Fibroblast of lung (primary cell): Measurements from ENCODE around the gene CCNC. TPM values are rescaled to one million over a fixed set of nuclear protein-coding genes. Genes with fewer than 3 reads are reported as not detected.
"Not testable (repeated sequence)": the region's sequence is repeated elsewhere in the genome, so short reads cannot be mapped to it uniquely, and the experiment has no call there.

Source experiments
- DNase-seq, 2 donors: peaks; one replicate each; pipeline versions ENCODE4 v3.0.0 to v3.0.0-alpha.2; 2010; ENCODE audit warnings: low read depth in 2 of 2
- H2AFZ ChIP-seq: 2 replicates; pipeline ENCODE4 v1.5.1; 2012; ENCODE audit warnings: low read length, control low read depth, inconsistent platforms
- H3K27ac ChIP-seq: 2 replicates; pipeline ENCODE4 v1.5.1; 2011; ENCODE audit warnings: low read length, control low read depth; ENCODE audit not compliant: insufficient read depth
- H3K27me3 ChIP-seq: 2 replicates; pipeline ENCODE4 v1.5.1; 2011; ENCODE audit warnings: mild to moderate bottlenecking, low read length; ENCODE audit not compliant: control insufficient read depth, insufficient read depth
- H3K36me3 ChIP-seq: 2 replicates; pipeline ENCODE4 v1.5.1; 2011; ENCODE audit warnings: low read length; ENCODE audit not compliant: control insufficient read depth, insufficient read depth
- H3K4me1 ChIP-seq: 2 replicates; pipeline ENCODE4 v1.5.1; 2011; ENCODE audit warnings: low read length; ENCODE audit not compliant: control insufficient read depth, insufficient read depth; ENCODE audit errors: extremely low read depth
- H3K4me2 ChIP-seq: 2 replicates; pipeline ENCODE4 v1.5.1; 2011; ENCODE audit warnings: low read length, control low read depth; ENCODE audit not compliant: insufficient read depth; ENCODE audit errors: extremely low read depth
- H3K4me3 ChIP-seq, 4 experiments: fragments of 200-600 bp in 1 of 4; sonication (generic) in 1 of 4; replicated peaks in 1 of 4; 2 replicates each; pipeline ENCODE4 v1.5.1; 2011 to 2016; ENCODE audit warnings: low read length in 4 of 4, low read depth in 3 of 4, mild to moderate bottlenecking in 3 of 4, control low read depth in 2 of 4, inconsistent platforms in 1 of 4, mixed read lengths in 1 of 4; ENCODE audit not compliant: insufficient read depth in 1 of 4; ENCODE audit errors: control extremely low read depth in 1 of 4
- H3K79me2 ChIP-seq: 2 replicates; pipeline ENCODE4 v1.5.1; 2012; ENCODE audit warnings: mild to moderate bottlenecking, low read length, inconsistent platforms; ENCODE audit not compliant: control insufficient read depth, insufficient read depth
- H3K9ac ChIP-seq: 2 replicates; pipeline ENCODE4 v1.5.1; 2011; ENCODE audit warnings: mild to moderate bottlenecking, low read length, control low read depth; ENCODE audit not compliant: insufficient read depth
- H3K9me3 ChIP-seq: 2 replicates; pipeline ENCODE4 v1.5.1; 2012; ENCODE audit warnings: low read depth, low read length; ENCODE audit not compliant: control insufficient read depth, insufficient read depth
- H4K20me1 ChIP-seq: 2 replicates; pipeline ENCODE4 v1.5.1; 2011; ENCODE audit warnings: low read length; ENCODE audit not compliant: control insufficient read depth, insufficient read depth; ENCODE audit errors: extremely low read depth
- EZH2 ChIP-seq: IDR thresholded peaks from 2 replicates; pipeline ENCODE4 v1.5.1; 2012; ENCODE audit warnings: low read length, control low read depth, mild to moderate bottlenecking; ENCODE audit errors: missing control alignments
- polyA plus RNA-seq, 2 donors: library from polyadenylated mRNA; depleted of rRNA in 1 of 2; stranded (reverse) in 1 of 2; unstranded in 1 of 2; fragments of >200 nt; gene quantifications; 2 replicates each; pipeline ENCODE4 v1.2.1, GENCODE V29; 2011 to 2012; ENCODE audit warnings: missing spikeins in 1 of 2
- total RNA-seq: library from RNA; depleted of rRNA; stranded (reverse); fragments of >200 nt; gene quantifications from 2 replicates; pipeline ENCODE4 v1.2.1, GENCODE V29; 2014
- TF ChIP-seq, protein P1 (sequence below), 2 donors: IDR thresholded peaks in 1 of 2; conservative IDR thresholded peaks in 1 of 2; 1 replicate in 1 of 2; 2 replicates in 1 of 2; pipeline ENCODE4 v1.5.1; 2011 to 2012; ENCODE audit warnings: low read length in 2 of 2, control low read depth in 1 of 2, inconsistent platforms in 1 of 2, low read depth in 1 of 2, mild to moderate bottlenecking in 1 of 2

The CCNC gene
- total and polyA plus RNA-seq, 2 donors (not counting 1 experiment from before 2014, with no cell fraction given), result 50.0 to 57.2 TPM

DNA sequence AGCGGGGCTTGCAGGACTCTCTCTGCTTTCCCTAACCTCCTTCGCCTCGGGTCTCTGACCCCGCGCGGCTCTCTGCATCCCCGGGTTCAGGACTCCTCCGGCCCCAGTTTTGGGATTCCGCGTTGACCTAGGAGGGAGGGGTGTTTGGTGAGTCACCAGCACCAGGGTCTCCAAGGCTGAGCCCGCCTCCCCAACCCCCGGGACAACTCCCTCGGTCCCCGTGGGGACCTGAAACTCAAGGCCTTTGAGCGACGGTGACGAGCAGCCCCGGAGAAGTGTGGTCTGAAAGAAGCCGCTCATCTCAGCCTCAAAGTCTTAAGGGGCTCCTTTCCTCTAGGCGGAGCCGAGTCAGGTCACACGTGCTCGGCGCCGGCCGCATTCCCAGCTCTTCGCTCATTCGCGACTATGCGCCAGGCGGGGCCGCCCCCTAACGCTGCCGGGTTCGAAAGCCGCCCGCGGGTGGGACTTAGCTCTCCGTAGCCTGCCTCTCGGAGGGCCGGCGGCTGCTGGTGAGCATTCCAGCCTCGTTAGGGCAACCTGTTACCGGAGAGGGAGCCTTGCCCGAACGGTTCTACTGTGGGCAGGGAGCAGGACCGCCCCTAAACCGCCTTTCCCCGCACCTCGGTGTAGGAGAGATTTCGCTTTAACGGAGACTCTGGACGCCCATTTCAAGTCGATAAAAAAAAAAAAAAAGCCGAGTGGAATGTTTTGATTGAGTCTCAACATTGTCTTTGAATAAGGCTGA lies 35.1 kb upstream of the CCNC start:
- TF ChIP-seq EZH2, result peak; percentile 79
- TF ChIP-seq, protein P1, sequence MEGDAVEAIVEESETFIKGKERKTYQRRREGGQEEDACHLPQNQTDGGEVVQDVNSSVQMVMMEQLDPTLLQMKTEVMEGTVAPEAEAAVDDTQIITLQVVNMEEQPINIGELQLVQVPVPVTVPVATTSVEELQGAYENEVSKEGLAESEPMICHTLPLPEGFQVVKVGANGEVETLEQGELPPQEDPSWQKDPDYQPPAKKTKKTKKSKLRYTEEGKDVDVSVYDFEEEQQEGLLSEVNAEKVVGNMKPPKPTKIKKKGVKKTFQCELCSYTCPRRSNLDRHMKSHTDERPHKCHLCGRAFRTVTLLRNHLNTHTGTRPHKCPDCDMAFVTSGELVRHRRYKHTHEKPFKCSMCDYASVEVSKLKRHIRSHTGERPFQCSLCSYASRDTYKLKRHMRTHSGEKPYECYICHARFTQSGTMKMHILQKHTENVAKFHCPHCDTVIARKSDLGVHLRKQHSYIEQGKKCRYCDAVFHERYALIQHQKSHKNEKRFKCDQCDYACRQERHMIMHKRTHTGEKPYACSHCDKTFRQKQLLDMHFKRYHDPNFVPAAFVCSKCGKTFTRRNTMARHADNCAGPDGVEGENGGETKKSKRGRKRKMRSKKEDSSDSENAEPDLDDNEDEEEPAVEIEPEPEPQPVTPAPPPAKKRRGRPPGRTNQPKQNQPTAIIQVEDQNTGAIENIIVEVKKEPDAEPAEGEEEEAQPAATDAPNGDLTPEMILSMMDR (conservative IDR thresholded peaks at IDR 0.05 in 1 of 2, IDR thresholded peaks at IDR 0.05 in 1 of 2; ENCODE audit: low read depth in 1 of 2, low read length in 2 of 2), result no peak
- peak in 1 of 2 donors; percentile 27 for DNase-seq
- no peaks in the 10 kb centered on the region for H3K79me2 ChIP-seq
- peak overlapping the region in 3 of 4 experiments; percentile 11 to 47 (median 33) for H3K4me3 ChIP-seq
- peaks cover 78% of the 10 kb centered on the region for H3K27me3 ChIP-seq
- no peaks in the 10 kb centered on the region for H3K4me1 ChIP-seq
- H3K4me2 ChIP-seq, result peak overlapping the region; percentile 68
- H2AFZ ChIP-seq, result peak overlapping the region; percentile 16
- no peaks in the 10 kb centered on the region for H4K20me1 ChIP-seq
- H3K36me3 ChIP-seq, result no peaks in the 10 kb centered on the region
- H3K9me3 ChIP-seq, result no peaks in the 10 kb centered on the region
- no peak overlapping the region for H3K9ac ChIP-seq
- H3K27ac ChIP-seq, result no peak overlapping the region

DNA sequence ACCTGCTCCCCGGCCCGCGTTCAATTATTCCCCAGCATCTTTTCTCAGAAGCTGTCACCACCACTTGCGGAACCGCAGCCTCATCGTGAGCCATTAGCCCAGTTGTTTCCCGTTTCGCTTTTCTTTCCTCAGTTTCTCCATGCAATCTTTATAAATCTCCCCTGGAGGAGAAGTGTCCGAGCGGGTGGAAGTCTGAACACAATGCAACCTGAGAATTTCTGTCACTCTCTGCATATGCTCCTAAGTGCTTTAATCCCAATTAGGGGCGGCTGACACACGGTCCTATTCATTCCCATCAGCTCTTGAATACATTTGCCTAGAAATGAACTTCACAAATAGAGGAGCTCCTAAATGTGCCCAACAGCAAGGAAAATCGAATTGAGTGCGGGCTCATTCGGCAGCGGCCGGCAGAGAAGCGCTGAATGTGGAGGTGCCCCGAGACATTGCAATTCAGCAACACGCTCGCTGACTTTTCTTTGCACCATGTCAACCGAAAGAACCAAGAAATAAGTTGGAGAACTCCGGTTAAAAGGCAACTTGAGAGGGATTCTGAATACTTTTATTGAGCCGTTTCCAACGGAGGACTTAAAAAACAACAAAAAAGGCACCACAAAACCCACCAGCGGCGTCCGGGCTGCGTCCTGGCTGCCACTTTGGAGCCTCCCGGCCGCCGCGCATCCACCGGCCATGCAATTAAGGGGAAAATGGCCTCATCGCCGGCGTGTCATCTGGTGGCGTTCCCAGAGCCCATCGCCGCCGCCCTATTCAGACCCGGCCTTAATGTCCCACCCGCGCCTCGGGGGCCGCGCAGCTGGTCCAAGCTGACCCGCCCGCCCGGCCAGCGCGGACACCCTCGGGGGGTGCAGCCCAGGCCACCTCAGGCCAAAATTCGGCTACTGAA lies 34.3 kb upstream of the CCNC start:
- peak overlapping the region in 2 of 4 experiments; percentile 17 to 47 for H3K4me3 ChIP-seq
- no peak overlapping the region for H3K27ac ChIP-seq
- no peaks in the 10 kb centered on the region for H3K36me3 ChIP-seq
- peaks cover 70% of the 10 kb centered on the region for H3K27me3 ChIP-seq
- DNase-seq, result no peak
- no peaks in the 10 kb centered on the region for H4K20me1 ChIP-seq
- H3K9ac ChIP-seq, result no peak overlapping the region
- no peaks in the 10 kb centered on the region for H3K9me3 ChIP-seq
- H2AFZ ChIP-seq, result no peak overlapping the region
- no peak for TF ChIP-seq EZH2
- TF ChIP-seq, protein P1 (conservative IDR thresholded peaks at IDR 0.05 in 1 of 2, IDR thresholded peaks at IDR 0.05 in 1 of 2; ENCODE audit: low read depth in 1 of 2, low read length in 2 of 2), result no peak
- peak overlapping the region; percentile 8 for H3K4me2 ChIP-seq
- H3K4me1 ChIP-seq, result no peaks in the 10 kb centered on the region
- no peaks in the 10 kb centered on the region for H3K79me2 ChIP-seq

DNA sequence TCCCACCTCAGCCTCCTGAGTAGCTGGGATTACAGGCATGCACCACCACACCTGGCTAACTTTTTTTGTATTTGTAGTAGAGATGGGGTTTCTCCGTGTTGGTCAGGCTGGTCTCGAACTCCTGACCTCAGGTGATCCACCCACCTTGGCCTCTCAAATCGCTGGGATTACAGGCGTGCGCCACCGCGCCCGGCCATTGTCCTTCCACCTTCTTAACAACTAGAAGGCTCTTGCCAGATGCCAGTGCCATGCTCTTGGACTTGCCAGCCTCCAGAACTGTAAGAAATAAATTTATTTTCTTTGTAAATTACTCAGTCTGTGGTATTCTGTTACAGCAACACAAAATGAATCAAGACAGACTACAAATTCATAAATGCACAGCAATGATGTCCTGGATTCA lies 26.2 kb upstream of the CCNC start:
- H3K4me2 ChIP-seq, H3K36me3 ChIP-seq, H3K9me3 ChIP-seq, H4K20me1 ChIP-seq, H3K4me3 ChIP-seq, DNase-seq, H3K27ac ChIP-seq, H3K9ac ChIP-seq, H3K79me2 ChIP-seq, H3K4me1 ChIP-seq, H2AFZ ChIP-seq: not testable (repeated sequence)
- peaks cover 31% of the 10 kb centered on the region for H3K27me3 ChIP-seq
